B cell (primary cell): ENCODE results near the gene DRC7. TPM values are rescaled to one million over a fixed set of nuclear protein-coding genes. Genes with fewer than 3 reads are reported as not detected.

Experiments
- ATAC-seq: fragments of 200-7000 bp; cut with Tn5 transposase; one replicate; pipeline ENCODE4 v1.10.0; 2021; ENCODE audit warnings: low read depth, mild to moderate bottlenecking, moderate number of reproducible peaks, moderate library complexity
- CTCF ChIA-PET: fragments of 350-600 bp; sonication (Branson Sonifier 250); formaldehyde crosslinking; loops from one replicate; lab custom pipeline; 2021; ENCODE audit warnings: antibody characterized with exemption, inconsistent platforms; lab: Charles Lee
- POLR2A ChIA-PET: fragments of 350-600 bp; sonication (Branson Sonifier 250); formaldehyde crosslinking; loops from one replicate; lab custom pipeline; 2021; ENCODE audit warnings: antibody characterized with exemption; lab: Charles Lee
- DNase-seq: peaks from one replicate; pipeline ENCODE4 v3.0.0; 2013
- H2AFZ ChIP-seq: 2 replicates; pipeline ENCODE4 v1.6.1; 2012; ENCODE audit warnings: mild to moderate bottlenecking, low read depth, low read length; ENCODE audit not compliant: insufficient read depth, poor library complexity, severe bottlenecking
- H3K27ac ChIP-seq, 2 donors: 1 replicate in 1 of 2; 2 replicates in 1 of 2; pipeline ENCODE4 v1.5.1; 2012 to 2013; ENCODE audit warnings: low read length in 2 of 2, mild to moderate bottlenecking in 2 of 2, moderate library complexity in 1 of 2
- H3K27me3 ChIP-seq, 4 experiments: fragments of 200-600 bp in 1 of 4; sonication (generic) in 1 of 4; replicated peaks in 1 of 4; 1 replicate in 2 of 4; 2 replicates in 2 of 4; pipeline versions ENCODE4 v1.6.1 to v1.7.0; 2013 to 2016; ENCODE audit warnings: low read length in 3 of 4, mild to moderate bottlenecking in 2 of 4, mixed read lengths in 1 of 4, moderate library complexity in 1 of 4; ENCODE audit not compliant: insufficient read depth in 4 of 4, control insufficient read depth in 3 of 4; ENCODE audit errors: control extremely low read depth in 1 of 4
- H3K36me3 ChIP-seq, 2 experiments: replicated peaks in 1 of 2; 1 replicate in 1 of 2; 2 replicates in 1 of 2; pipeline versions ENCODE4 v1.6.1 to v1.7.1; 2013; ENCODE audit warnings: low read length in 1 of 2; ENCODE audit not compliant: insufficient read depth in 2 of 2, control insufficient read depth in 1 of 2; ENCODE audit errors: control extremely low read depth in 1 of 2, extremely low read depth in 1 of 2
- H3K4me1 ChIP-seq, 2 donors: fragments of 200-600 bp in 1 of 2; sonication (generic) in 1 of 2; 1 replicate in 1 of 2; 2 replicates in 1 of 2; pipeline versions ENCODE4 v1.5.1 to v1.6.1; 2013 to 2017; ENCODE audit warnings: low read length in 2 of 2; ENCODE audit not compliant: control insufficient read depth in 2 of 2, insufficient read depth in 2 of 2
- H3K4me2 ChIP-seq: replicated peaks from 2 replicates; pipeline ENCODE3; 2012; ENCODE audit warnings: mild to moderate bottlenecking, low read depth, low read length; ENCODE audit not compliant: poor library complexity, severe bottlenecking
- H3K4me3 ChIP-seq, 5 experiments: fragments of 200-600 bp in 1 of 5; sonication (generic) in 1 of 5; 1 replicate in 3 of 5; 2 replicates in 2 of 5; pipeline versions ENCODE4 v1.5.1 to v1.7.0; 2011 to 2016; ENCODE audit warnings: low read length in 4 of 5, mild to moderate bottlenecking in 4 of 5, low read depth in 2 of 5, control low read depth in 1 of 5, moderate library complexity in 1 of 5; ENCODE audit not compliant: insufficient read depth in 1 of 5; ENCODE audit errors: control extremely low read depth in 1 of 5, extremely low read depth in 1 of 5
- H3K79me2 ChIP-seq: fragments of 200-600 bp; sonication (generic); one replicate; pipeline ENCODE4 v1.6.0; 2016; ENCODE audit warnings: low read length; ENCODE audit not compliant: control insufficient read depth, insufficient read depth
- H3K9ac ChIP-seq: fragments of 200-600 bp; sonication (generic); 2 replicates; pipeline ENCODE4 v1.6.1; 2017; ENCODE audit warnings: mild to moderate bottlenecking, low read length, moderate library complexity
- H3K9me3 ChIP-seq, 3 donors: one replicate each; pipeline versions ENCODE4 v1.6.1 to v1.7.1; 2013; ENCODE audit warnings: low read length in 2 of 3; ENCODE audit not compliant: control insufficient read depth in 2 of 3, insufficient read depth in 1 of 3; ENCODE audit errors: control extremely low read depth in 1 of 3
- H4K20me1 ChIP-seq: 2 replicates; pipeline ENCODE4 v1.6.0; 2012; ENCODE audit warnings: mild to moderate bottlenecking, low read length; ENCODE audit not compliant: insufficient read depth, control insufficient read depth, poor library complexity, severe bottlenecking
- H3K27ac Mint-ChIP-seq: one replicate; pipeline ENCODE4 v1.8.0; 2021; ENCODE audit warnings: mixed read lengths
- H3K27me3 Mint-ChIP-seq: one replicate; pipeline ENCODE4 v1.8.0; 2021; ENCODE audit warnings: mixed read lengths
- H3K4me1 Mint-ChIP-seq: one replicate; pipeline ENCODE4 v1.8.0; 2021; ENCODE audit warnings: mixed read lengths
- H3K4me3 Mint-ChIP-seq: one replicate; pipeline ENCODE4 v1.8.0; 2021; ENCODE audit warnings: mixed read lengths
- H3K9me3 Mint-ChIP-seq: one replicate; pipeline ENCODE4 v1.8.0; 2022; ENCODE audit warnings: mixed read lengths; ENCODE audit not compliant: insufficient read depth
- CTCF ChIP-seq: fragments of 200-600 bp; IDR thresholded peaks from one replicate; pipeline ENCODE4 v1.8.0; 2022; ENCODE audit warnings: antibody characterized with exemption, mild to moderate bottlenecking
- EZH2 ChIP-seq: IDR thresholded peaks from 2 replicates; pipeline ENCODE4 v1.6.1; 2012; ENCODE audit warnings: borderline replicate concordance, low read depth, mild to moderate bottlenecking, moderate library complexity, low read length; ENCODE audit not compliant: insufficient read depth, poor library complexity, severe bottlenecking
- WGBS: methylation state at CpG from one replicate; pipeline ENCODE4 v1.1.5; 2013; ENCODE audit warnings: missing lambda C conversion rate; ENCODE audit not compliant: insufficient coverage; 5-methylcytosine and 5-hydroxymethylcytosine counted together
- intact Hi-C: fragments of 100-400 bp; cut with micrococcal nuclease; formaldehyde crosslinking; loops from one replicate; pipeline ENCODE4 v1.10.0; 2022
- polyA plus RNA-seq: library from polyadenylated mRNA; depleted of rRNA; stranded (reverse); fragments of >200 nt; gene quantifications from 2 replicates; pipeline ENCODE4 v1.2.3, GENCODE V29; 2012
- total RNA-seq, 2 donors: library from RNA; stranded (reverse); fragments of 120-200 nt in 1 of 2; gene quantifications; 1 replicate in 1 of 2; 2 replicates in 1 of 2; pipeline versions ENCODE4 v1.2.3 to v1.2.4, GENCODE V29; 2013 to 2022

DRC7 gene
- total and polyA plus RNA-seq, 2 donors (not counting 1 experiment from before 2014, with no cell fraction given): 0.12 to 0.22 TPM

- CTCF ChIA-PET: no interaction called here
- Histone ChIP-seq H4K20me1 (no peaks in the 10 kb centered on the region), H3K27ac (no peak overlapping the region), H3K4me3 (no peak overlapping the region), H2AFZ (no peak overlapping the region), H3K27me3 (no peaks in the 10 kb centered on the region), H3K79me2 (no peaks in the 10 kb centered on the region), H3K9ac (no peak overlapping the region), H3K9me3 (no peaks in the 10 kb centered on the region), H3K4me1 (no peaks in the 10 kb centered on the region), H3K36me3 (peaks cover 0 to 3% of the 10 kb centered on the region in 2 experiments), H3K4me2 (no peak overlapping the region)
- H3K9me3 Mint-ChIP-seq: no peaks in the 10 kb centered on the region
- WGBS: 100% methylated on average over 7 of the region's 7 CpGs
- ATAC-seq (no peak), DNase-seq (no peak)
- no peak for TF ChIP-seq EZH2
- intact Hi-C loops: no loop called here
- H3K4me3 Mint-ChIP-seq: no peak overlapping the region
- no peaks in the 10 kb centered on the region for H3K4me1 Mint-ChIP-seq
- no peak overlapping the region for H3K27ac Mint-ChIP-seq
- no peaks in the 10 kb centered on the region for H3K27me3 Mint-ChIP-seq
- POLR2A ChIA-PET: no interaction called here
Measured at GRCh38 chr16:57747091-57747490, 52.5 kb downstream of the DRC7 start.

GRCh38 chr16:57747496-57747895, 52.9 kb downstream of the DRC7 start:
- H3K27ac Mint-ChIP-seq: no peak overlapping the region
- Histone ChIP-seq H3K27ac (no peak overlapping the region), H3K9me3 (no peaks in the 10 kb centered on the region), H2AFZ (no peak overlapping the region), H3K4me1 (no peaks in the 10 kb centered on the region), H3K4me2 (no peak overlapping the region), H3K4me3 (no peak overlapping the region), H4K20me1 (no peaks in the 10 kb centered on the region), H3K36me3 (peaks cover 0 to 3% of the 10 kb centered on the region in 2 experiments), H3K9ac (no peak overlapping the region), H3K27me3 (no peaks in the 10 kb centered on the region), H3K79me2 (no peaks in the 10 kb centered on the region)
- DNase-seq (no peak), ATAC-seq (no peak)
- H3K4me1 Mint-ChIP-seq: no peaks in the 10 kb centered on the region
- 94% methylated on average over 10 of the region's 12 CpGs for WGBS
- H3K9me3 Mint-ChIP-seq: no peaks in the 10 kb centered on the region
- ChIA-PET POLR2A (no interaction called here), CTCF (no interaction called here)
- intact Hi-C loops: no loop called here
- no peak overlapping the region for H3K4me3 Mint-ChIP-seq
- TF ChIP-seq CTCF: no peak
- TF ChIP-seq EZH2: no peak
- no peaks in the 10 kb centered on the region for H3K27me3 Mint-ChIP-seq
